SW480 (cell line): ENCODE measurements around the gene DLGAP4.
"Not testable (repeated sequence)": the region's sequence is repeated elsewhere in the genome, so short reads cannot be mapped to it uniquely, and the experiment has no call there.

Source experiments
- DNase-seq: peaks from one replicate; pipeline ENCODE4 v3.0.0-alpha.2; 2016; ENCODE audit warnings: low spot score

Gene DLGAP4

GRCh38 chr20:36355469-36356171, 49.5 kb downstream of the DLGAP4 start:
- DNase-seq: no peak

- no peak for DNase-seq
These were observed 53.7 kb downstream of the DLGAP4 start for GRCh38 chr20:36359668-36360406.

DNA sequence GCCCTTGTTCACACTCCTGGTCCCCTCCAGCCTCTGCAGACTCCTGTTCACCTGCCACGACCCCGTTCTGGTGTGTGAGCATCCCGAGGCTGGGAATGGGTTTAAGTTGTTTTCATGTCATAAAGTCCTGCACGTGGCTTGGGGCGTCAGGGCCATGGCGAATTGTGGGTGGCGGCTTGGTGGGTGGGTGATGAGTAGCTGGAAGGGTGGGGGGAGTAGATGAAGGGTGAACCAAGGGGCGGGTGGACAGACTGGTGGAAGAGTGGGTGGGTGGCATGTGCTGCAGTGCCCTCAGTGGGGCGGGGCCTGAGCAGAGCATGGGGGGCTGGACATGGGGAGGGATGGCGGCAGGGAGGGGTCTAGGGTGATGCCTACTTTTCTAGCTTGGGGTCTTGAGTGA, 54.3 kb downstream of the DLGAP4 start:
- no peak for DNase-seq

DNA sequence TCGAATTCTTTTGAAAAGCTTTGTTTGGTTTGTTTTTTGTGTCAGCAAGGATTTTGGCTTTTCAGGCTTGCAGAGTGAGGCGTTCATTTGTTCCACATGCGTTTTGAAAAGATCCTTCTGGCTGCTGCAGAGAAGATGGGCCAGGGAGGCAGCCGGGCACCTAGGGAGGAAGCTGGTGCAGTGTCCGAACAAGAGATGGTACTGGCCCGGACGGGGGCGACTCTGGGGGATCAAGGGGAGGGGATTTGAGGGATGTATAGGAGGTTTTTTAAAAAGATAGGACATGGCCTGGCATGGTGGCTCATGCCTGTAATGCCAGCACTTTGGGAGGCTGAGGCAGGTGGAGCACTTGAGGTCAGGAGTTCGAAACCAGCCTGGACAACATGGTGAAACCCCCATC, 55.3 kb downstream of the DLGAP4 start:
- DNase-seq: no peak

DNA sequence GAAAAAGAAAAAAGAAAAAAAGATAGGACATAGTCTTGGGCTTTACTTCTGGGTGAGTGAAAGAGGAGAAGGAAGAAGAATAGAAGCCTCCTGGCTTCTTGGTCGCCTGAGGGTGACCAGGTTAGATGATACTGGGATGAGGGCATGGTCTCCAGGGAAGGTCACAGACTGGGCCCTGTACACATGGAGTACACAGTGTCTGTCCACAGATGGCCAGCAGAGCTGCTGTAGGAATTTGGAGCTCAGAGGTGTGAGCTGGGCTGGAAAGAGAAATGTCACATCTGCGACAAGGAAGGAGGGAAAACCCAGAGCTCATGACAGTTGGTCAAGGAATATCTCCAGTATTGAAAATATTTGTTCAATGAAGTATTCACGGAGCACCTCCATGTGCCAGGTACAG, 56.1 kb downstream of the DLGAP4 start:
- no peak for DNase-seq

DNA sequence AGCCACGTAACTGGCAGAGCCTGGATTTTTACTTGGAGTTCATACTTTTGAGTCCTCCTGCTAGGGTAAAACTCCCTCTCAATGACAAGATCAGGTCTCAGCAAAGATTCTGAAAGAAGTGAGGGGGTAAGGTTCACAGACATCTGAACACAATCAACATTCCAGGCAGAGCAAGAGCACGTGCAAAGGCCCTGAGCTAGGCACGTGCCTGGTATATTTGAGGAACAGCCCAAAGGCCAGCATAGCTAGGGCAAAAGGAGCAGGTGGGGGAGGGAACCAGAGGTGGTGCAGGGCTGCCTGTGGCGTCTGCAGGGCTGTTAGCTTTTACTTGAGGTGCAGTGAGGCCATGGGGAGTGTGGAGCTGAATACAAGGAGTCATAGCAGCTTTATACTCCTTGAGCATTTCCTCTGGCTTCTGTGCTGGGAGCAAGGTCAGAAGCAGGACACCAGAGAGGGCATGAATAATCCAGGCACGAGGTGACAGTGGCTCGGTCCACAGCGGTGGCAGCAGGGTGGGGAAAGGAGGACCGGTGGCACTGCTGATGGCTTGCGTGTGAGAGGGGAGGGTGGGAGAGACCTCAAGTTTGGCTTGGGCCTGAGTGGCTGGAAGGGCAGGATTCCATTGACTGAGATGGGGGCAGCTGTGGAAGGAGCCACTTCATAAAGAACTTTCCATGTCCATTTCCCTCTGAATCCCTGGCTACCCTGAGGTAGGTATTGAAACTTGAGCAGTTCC, 57.0 kb downstream of the DLGAP4 start:
- no peak for DNase-seq

DNA sequence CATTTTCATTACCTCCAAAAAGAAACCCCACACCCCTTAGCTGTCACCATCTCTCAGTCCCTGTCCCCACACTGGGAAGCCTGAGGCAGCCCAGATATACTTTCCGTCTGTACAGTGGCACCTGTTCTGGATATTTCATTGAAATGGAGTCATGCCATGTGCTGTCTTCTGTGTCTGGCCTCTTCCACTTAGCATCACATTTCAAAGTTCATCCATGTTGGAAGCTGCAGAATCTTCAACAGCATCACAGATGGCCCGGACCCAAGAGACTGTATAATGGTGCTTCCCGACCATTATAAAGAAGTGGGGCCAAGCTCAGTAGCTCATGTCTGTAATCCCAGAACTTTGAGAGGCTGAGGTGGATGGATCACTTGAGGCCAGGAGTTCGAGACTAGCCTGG, 58.4 kb downstream of the DLGAP4 start:
- no peak for DNase-seq

- DNase-seq: no peak
These were observed 60.7 kb downstream of the DLGAP4 start for GRCh38 chr20:36366623-36367369.

DNA sequence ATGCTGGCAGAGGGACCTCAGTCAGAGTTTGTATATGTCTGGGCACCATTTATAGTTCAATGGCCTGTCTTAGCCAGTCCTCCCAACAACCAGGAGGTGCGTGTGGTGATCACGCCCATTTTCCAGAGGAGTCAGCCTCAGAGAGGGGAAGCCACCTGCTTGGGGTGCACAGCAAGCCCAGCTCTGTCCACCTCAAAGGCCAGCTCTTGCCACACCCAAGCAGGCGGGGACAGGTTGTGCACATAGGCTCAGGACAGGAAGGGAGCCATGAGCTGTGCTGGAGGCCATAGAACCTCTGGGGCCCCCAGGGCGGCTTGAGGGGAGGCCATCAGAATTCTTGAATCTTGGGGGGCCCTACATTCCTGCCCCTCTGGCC, 61.2 kb downstream of the DLGAP4 start:
- DNase-seq: no peak

DNA sequence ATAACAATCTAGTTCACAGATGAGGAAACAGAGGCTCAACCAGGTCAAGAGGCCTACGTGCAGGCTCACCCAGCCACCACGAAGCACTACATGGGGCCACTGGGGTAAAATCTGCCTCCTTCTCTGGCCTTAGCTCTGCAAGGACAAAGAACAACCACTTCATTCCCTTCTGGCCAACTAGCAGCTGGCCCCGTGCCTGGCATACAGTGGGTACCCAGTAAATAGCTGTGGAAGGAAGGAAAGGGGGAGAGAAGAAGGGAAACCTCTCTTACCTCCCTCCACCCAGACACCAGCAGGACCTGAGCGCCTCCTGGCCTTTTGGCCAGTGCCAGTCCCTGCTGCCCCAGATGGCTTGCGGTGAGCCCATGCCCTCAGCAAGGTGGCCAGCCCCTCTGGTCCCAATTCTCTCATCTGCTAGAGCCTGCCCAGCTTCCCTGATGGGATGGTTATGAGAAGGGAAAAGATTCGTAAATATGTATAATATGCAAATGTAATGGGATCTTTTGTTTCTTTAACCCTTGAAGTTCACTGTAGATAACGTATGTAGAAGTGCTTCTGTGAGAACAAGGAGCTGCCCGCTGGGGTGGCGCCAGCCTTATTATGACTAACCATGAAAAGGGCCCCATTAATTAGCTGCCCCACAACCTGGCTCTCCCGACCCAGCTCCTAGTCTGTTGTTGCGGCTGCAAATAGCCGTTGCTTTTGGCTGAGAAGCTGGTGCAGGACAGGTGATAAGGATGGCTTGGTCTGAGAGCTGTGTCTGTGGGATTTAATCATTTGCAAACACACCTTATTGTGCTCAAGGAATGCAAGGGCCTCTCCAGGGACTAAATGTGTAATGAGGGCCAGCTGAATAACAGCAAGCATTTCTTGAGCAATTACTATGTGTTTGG, 62.0 kb downstream of the DLGAP4 start:
- no peak for DNase-seq

- no peak for DNase-seq
These were observed 62.7 kb downstream of the DLGAP4 start for GRCh38 chr20:36368869-36369268.

DNA sequence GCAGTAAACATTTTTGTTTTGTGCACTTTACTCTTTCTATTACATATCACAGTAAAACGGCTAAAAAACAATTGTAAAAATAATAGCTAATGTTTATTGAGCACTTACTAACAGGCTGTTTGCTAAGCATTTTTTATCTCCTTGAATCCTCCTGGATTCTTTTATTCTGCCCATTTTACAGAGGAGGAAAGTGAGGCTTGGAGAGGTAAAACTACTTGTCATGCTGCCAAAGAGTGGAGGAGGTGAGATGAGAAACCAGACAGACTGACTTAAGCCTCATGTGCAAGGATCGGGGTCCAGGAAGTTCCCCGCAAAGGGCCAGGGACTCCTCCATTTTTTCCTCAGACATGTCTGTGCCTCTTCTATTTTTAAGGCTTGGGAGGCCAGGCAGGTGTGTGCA, 63.6 kb downstream of the DLGAP4 start:
- no peak for DNase-seq

DNA sequence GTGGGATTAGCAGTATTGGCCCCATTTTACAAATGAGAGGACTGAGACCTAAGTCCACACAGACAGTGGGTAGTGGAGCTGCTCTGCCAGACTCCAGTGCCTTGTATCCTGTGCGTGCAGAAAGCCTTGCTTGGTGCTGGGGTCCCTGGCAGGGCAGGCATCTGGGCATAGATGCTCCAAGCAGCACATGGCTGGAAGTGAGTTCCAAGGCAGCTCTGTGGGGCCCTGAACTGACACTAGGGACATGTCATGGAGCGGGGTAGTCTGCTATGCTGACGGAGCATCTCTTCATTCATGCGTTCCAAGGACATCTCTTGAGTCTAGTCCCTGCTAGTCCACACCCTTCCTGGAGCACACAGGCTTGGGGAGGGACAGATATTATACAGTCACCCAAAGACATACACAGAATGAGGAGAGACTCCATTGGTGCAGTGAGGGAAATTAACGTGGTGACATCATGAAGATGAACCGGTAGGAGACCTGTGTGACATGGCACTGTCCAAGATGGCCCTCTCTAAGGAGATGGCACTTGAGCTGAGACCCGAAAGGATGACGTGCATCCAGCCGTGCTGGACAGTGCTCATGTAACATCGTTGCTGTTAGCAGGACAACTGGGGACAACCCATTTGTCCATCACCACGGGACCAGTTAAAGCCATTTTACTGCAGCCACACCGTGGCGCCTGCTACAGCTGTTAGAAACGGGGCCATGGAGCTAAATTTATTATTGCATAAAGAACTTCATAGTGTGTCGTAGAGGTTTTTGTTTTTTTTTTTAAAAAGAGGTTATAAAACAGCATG, 65.1 kb downstream of the DLGAP4 start:
- no peak for DNase-seq

GRCh38 chr20:36372666-36373065, 66.5 kb downstream of the DLGAP4 start:
- no peak for DNase-seq

GRCh38 chr20:36373089-36373488, 67.0 kb downstream of the DLGAP4 start:
- no peak for DNase-seq

DNA sequence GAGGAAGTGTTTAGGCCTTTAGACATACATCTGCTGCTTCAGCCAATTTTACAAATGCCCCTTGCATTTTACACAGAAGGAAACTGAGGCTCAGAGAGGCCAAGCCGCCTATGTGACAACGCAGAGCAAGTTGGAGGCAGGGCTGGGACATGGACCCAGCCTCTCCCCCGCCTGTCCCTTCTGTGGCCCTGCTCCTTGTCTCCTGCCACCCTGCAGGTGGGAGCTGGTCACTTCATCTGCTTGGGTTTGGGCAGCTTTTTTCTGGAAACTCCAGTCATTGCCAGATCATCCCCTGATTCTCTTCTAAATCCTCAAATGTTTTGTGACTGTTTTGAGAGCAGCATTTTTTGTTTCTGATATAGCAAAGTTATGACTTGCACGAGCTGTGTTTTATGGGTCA, 68.9 kb downstream of the DLGAP4 start:
- no peak for DNase-seq

DNA sequence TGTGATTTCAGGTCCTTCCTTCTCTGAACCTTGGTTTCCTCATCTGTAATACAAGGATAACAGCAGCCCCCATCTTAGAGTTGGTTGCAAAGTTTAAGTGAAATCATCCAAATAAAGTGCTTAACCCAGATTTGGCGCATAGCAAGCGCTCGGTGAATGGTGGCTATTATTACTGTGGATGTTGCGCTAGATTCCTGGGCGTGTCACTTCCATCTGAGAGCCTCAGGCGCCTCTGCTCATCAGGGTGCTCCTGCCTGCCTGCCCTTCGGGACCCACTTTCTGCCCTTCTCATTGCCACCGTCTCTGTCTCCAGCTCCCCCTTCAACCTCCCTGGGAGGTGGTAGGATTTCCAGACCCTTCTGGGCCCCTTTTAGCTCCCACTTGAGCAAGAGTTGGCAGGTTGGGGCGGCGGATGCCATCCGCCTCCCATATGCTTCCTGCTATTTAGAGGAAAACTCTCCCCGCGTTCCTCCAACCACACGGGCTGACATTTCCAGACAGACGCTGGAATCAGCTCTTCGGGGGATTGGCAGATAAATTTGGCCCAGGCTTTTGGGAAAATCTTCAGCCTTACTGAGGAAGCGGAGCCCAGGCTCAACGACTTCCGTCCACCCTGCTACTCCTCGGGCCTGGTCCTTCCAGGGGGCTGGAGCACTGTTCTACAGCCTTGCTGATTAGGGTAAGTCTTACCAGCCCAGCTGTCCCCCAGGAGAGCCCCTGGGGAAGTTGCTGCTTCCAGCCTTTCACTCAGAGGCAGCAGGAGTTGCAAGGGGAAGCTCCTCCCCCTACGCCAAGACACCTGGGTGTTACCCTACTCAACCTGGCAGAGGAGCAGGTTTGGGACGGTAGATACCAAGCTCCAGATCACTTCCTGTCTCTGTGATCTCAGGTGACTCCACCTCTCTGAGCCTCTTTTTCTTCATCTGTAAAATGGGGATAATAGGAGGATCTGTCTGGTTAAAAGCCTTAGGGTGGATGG, 71.5 kb downstream of the DLGAP4 start:
- no peak for DNase-seq

DNA sequence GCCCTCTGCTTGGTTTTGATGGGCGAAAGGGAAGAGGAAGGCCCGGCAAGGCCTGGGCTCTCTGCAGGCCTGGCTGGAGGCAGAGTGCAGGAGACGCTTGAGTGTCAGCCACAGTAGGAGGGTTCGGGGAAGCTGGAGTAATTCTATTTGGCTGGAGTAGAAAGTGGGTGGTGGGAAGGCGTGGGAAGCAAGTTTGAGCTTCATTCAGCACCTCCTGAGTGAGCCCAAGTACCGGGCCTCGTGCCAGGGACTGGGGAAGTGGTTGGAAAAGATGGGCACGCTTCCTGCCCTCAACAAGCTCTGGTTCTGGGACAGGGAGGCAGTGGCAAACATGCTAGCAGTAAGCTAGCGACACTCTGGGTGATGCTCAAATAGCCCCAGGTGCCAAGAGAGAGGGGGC, 72.5 kb downstream of the DLGAP4 start:
- no peak for DNase-seq

DNA sequence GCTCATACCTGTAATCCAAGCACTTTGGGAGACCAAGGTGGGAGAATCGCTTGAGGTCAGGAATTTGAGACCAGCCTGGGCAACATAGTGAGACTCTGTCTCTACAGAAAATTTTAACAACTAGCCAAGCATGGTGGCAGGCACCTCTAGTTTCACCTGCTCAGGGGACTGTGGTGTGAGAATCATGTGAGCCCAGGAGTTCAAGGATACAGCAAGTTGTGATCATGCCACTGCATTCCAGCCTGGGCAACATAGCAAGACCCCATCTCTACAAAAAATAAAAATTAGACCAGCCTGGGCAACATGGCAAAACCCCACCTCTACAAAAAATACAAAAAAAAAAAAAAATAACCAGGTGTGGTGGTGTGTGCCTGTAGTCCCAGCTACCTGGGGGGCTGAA, 73.8 kb downstream of the DLGAP4 start:
- not testable (repeated sequence) for DNase-seq
